HG02623 (cell line): ENCODE results near the gene OR1F1.
"Not testable (repeated sequence)": the region's sequence is repeated elsewhere in the genome, so short reads cannot be mapped to it uniquely, and the experiment has no call there.

Source experiments
- ATAC-seq: cut with Tn5 transposase; IDR thresholded peaks from one replicate; pipeline ENCODE4 v1.9.1; 2021; ENCODE audit warnings: moderate library complexity; ENCODE audit not compliant: unreplicated experiment

The OR1F1 gene

DNA sequence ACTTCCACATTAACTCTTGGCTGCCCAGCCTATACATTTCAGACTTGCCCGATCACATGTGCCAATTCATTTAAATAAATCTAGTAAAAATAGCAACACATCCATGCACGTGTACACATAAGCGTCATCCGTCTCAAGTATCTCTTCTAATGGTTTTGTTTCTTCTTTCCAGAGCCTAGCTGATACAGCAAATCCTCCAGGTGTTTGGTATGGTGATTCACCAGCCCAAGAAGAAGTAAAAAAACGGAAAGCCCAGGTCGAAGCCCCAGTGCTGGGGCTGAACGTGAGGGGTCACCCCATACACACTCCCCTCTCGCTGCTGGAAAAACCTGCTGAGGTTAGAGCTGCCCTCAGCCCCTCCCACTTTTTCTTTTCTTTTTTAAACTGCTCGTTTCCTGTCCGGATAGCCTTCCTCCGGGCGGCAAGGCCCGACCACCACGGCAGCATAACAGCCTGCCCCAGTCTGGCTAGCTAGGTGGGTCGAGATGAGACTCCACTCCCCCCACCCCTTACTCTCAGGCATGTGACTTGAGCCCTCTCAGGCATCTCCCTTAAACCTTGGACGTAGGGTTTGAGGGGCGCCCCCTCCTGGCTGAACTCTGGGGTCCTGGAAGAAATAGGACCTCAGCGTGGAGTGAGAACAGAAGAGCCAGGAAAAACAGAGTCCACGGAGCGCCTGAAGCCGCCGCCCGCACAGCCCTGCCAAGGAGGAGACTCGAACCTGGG is 13.9 kb upstream of the OR1F1 start:
- no peak for ATAC-seq

DNA sequence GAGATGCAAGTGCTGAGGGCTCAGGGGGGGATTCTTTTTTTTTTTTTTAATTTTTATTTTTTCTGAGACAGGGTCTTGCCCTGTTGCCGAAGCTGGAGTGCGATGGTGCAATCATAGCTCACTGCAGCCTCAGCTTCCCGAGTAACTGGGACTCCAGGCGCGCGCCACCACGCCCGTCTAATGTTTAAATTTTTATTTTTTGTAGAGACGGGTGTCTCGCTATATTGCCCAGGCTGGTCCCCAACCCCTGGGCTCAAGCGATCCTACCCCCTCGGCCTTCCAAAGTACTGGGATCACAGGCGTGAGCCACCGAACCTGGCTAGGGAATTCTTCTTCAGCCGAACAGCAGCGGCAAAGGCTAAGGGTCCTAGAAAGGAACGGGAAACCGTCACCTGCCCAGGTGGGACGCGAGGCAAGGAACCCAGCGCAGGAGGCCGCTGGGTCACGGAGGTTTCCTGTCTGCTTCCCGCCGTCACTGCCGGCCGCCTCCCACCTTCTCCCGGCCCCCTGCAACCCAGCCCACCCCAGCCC is 13.3 kb upstream of the OR1F1 start:
- ATAC-seq: no peak

DNA sequence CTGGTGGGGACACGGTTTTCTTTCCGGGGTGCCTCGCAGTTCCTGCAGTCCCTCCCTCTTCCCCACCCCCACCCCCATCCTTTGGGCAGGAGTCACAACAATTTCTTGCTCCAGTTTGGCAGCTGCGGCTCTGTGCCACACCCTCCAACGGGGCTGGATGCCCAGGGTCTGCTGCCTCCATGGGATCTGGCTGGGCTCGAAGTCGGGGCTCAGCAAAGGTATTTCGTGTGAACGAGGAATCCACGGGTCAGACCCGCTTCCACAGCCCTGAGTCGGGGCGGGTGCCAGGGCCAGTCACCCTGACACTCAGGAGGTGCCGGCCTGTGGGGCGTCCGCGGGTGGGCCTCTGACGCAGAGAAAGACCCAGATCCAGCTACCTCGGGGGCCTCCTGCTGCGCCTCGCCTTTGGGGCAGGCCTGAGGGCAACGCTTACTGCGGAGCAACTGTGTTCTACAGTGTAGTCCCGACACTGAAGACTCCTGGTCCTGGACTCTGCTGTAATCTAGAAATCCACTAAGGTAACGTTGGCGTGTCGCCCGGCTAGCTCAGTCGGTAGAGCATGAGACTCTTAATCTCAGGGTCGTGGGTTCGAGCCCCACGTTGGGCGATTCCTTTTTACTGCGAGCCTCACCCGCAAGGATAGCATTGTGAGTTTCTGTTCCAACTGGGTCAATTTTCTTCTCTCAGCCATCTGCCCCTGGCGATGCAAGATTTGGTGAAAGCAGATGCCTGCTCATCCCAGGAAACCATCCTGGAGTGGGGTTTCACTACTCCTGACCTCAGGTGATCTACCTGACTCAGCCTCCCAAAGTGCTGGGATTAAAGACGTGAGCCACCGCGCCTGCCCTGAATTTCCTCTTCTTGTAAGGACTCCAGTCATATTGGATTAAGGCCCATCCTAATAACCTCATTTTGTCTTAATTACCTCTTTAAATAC is 12.6 kb upstream of the OR1F1 start:
- ATAC-seq: no peak

DNA sequence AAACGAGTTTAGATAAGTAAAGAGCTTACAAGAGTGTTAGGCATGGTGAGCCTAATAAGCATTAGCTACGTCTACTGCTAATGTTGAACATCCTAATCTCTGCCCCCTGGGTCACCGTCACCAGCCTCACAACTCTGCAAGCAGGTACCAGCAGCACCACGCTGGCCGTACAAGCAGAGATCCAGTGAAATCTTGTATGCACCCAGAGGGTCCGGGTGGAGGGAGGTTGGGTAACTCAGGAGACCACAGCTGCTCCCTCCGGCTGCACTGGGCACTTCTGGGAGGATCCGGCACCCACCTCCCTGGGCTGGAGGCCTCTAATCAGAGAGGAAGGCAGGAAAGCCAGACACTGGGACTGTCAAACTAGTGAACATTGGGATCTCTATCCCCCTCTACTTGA is 8.4 kb upstream of the OR1F1 start:
- no peak for ATAC-seq

DNA sequence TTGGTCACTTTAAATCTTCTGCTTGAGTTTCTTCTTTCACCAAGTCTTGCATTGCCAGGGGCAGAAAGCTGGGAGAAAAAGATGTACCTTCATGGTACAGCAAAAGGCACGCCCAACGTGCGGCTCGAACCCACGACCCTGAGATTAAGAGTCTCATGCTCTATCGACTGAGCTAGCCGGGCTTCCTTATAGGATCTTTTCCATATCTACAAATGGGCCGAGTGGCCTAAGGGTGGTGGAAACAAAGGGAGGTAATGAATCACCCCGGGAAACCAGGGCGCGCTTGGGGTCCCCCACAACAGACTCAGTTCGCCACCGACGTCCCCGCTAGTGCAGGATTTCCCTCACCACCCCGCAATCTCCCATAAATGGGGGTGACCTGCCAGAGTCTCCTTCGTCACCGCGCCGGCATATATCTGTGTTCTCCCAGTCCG is 7.5 kb upstream of the OR1F1 start:
- ATAC-seq: no peak

DNA sequence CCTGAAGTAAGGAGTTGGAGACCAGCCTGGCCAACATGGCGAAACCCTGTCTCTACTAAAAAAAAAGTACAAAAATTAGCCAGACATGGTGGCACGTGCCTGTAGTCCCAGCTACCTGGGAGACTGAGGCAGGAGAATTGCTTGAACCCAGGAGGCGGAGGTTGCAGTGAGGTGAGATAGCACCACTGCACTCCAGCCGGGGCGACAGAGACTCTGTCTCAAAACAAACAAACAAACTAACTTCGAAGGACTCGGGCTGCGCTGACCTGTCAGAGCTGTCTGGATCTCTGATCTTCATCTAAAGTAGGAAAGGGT is 5.8 kb upstream of the OR1F1 start:
- not testable (repeated sequence) for ATAC-seq

DNA sequence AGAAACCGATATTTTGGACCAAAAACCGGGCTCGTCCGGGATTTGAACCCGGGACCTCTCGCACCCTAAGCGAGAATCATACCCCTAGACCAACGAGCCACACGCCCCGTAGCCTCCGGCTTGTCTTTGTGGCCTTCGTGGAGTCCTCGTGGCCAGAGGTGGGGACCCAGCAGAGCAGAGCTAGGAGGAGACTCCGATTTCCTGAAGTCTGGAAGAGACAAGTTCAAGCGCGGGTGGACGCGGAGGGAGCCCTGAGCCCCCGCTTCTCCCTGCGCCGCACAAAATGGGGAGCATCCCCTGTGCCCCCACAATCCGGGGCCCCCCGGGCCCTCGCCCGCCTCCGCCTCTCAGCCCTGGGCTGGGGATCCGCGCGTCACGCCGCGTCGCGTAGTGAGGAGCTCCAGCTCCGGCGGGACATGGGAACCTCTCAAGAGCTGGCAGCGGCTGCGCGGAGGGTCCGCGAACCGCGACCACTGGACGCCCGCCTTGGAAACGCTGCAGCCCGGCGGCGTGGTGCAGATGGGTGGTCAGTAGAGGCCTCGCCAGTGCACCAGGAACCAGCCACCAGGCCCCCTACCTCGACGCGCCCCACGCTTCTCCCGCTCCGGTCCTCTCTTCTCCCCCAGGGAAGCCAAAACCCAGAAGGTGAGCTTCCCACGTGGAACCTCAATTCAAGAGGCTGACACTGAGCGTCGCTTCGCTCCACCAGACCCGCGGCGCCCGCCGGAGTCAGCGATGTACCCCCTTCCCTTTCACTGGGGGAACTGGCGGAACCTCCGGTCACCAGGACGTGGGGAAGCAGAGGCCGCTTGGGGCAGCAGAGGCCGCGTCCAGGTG is 5.2 kb upstream of the OR1F1 start:
- ATAC-seq: no peak

DNA sequence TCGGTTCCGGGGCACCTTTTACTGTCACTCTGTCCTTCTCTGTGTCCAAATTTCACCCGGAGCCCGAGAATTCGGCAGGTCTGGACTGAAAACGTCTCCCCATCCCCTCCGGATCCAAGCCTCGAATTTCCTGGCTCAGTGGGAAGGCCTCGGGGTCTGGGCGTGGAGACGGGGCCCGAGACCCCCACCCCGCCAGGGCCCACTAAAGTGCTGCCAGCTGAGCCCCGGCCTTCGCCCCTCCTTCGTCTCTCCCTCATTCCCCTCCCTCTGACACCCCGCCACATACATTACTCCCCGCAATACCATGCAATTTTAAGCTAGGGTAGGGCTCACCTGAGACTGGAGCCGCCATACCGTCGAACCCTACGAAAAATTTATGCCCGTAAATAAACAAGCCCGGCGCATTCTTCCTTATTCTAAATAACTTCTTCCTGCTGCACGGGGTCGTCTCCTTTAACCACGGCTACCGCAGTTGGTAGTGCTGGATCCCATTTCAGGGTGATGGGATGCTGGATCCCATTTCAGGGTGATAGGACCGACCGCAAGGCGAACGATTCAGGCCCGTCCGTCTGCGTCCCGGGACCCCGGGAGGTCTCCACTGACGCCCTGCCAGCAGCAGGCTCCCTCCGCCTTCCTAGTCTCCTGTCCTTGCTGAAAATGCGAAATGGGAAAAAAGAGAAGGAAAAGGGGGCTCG is 4.4 kb upstream of the OR1F1 start:
- no peak for ATAC-seq

DNA sequence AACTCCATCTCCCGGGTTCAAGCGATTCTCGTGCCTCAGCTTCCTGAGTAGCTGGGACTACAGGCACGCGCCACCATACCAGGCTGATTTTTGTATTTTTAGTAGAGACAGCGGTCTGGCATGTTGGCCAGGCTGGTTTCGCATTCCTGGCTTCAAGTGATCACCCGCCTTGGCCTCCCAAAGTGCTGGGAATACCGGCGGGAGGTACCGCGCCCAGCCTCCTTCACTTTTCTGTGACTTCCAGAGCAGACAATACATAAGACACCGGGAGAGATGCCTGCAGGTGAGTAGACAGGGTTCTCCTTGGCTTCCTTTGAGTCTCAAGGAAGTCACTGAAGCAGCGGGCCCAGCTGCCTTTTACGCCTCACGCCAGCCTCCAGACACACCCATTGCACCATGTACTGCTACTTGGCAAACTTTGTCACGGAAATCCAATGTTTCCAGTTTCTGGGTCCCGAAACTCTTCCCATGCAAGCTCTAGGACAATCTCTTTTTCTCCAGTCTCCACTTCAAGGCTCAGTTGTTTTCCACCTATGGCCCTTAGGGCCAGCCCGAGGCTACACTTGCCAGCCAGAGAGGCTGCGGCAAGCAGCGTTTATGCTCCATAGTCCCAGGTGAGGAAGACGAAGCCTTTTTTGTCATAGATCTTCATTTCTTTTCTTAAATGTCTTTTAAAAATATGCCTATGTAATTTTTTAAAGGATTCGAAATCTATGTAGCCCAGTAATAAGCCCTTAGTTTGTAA is 886 bp upstream of the OR1F1 start:
- no peak for ATAC-seq

DNA sequence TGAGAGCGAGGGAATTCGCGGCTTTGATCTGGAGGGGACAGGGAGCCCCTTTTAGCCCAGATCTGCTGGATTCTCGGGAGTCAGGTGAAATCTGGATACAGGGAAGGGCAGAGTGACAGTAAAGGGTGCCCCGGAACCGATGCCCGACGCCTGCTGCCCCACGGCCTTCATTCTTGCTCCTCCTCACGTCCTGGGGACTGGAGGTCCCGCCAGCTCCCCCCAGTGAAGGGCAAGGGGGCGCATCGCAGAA is 596 bp downstream of the OR1F1 start:
- ATAC-seq: no peak

DNA sequence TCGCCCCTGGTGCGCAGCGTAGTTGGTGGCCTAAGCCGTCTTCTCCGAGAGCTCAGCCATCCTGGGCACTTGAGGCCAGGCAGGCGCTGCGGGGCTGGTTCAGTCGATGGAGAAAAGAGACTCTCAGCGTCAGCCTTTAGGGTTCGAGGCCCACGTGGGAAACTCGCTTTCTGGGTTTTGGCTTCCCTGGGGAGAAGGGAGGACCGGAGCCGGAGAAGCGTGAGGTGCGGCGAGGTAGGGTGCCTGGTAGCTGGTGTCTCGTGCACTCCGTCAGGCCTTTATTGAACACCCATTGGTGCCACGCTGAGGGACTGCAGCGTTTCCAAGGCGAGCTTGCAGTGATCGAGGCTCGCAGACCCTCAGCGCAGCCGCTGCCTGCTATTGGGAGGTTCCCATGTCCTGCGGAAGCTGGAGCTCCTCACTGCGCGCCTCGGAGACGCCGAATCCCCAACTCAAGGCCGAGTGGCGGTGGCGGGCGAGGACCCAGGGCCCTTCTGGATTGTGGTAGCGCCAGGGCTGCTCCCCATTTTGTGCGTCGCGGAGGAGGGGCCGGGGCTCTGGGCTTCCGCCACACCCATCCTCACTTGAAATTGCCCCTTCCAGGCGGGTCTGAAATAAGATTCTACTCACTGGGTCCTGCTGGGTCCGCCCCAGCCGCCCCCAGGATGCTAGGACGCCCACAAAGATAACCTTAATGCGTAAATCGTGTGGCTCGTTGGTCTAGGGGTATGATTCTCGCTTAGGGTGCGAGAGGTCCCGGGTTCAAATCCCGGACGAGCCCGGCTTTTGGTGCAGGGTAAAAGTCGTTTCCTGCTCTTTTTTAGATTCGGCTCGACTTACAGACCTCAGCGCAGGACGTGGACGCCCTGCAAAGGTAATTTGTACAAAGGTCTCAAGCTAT is 1.2 kb downstream of the OR1F1 start:
- no peak for ATAC-seq

DNA sequence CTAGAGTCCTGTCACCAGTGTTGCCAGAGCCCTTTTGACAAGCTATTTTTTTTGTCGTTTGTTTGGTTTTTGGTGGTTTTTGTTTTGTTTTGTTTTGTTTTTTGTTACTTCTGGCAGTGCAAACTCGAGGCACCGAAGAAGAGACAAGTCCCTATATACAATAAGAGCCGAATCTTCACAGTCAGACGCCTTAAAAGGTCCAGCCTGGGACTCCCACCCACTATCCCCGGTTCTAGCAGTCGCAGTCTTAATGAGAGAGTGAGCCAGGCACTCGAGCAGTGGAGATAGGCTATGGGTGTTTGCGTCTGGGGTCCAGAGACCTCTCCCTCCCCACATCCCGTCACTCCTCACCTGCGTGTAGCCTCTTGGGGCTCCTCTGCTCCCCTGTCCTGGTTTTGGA is 1.9 kb downstream of the OR1F1 start:
- no peak for ATAC-seq

DNA sequence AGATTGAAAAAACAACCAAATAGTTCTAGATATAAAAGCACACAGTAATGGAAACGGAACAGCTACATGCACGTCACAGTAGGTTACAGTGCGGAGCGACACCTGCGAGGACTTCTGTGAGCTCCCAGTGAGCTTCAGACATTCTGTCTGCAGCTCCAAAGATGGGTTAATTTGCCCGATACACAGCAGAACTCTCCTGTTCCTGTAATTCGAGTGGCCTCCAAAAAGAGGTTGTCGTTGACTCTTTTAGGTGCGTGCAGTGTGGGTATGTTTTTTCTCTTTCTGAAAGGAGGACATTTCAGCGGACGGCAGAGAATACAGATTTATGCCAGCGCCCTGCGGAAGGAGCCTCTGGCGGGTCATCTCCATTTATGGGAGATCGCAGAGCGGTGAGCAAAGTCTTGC is 2.9 kb downstream of the OR1F1 start:
- ATAC-seq: no peak

DNA sequence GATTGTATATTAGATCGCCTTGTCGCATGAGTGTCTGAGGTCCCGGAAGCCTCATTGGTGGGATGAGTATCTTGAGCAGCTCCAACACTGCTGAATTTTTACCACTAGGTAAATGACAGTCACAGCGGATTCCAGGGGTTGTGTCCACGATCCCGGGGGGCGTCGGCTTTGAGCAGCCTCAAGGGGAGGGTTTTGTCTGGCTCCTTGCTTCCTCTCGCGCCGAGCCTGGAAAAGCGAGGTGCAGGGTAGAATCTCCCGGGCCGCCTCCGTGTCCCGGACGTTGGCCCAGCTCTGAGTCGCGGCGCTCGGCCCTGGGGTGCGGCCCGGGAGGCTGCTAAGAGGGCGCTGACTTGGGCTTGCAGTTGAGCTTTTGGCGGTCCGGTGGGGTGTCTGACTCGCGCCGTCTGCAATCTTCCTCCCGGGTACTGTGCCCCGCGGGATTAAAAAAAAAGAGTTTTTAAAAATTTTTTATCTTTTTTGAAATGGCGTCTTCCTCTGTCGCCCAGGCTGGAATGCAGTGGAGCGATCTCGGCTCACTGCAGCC is 4.5 kb downstream of the OR1F1 start:
- no peak for ATAC-seq

DNA sequence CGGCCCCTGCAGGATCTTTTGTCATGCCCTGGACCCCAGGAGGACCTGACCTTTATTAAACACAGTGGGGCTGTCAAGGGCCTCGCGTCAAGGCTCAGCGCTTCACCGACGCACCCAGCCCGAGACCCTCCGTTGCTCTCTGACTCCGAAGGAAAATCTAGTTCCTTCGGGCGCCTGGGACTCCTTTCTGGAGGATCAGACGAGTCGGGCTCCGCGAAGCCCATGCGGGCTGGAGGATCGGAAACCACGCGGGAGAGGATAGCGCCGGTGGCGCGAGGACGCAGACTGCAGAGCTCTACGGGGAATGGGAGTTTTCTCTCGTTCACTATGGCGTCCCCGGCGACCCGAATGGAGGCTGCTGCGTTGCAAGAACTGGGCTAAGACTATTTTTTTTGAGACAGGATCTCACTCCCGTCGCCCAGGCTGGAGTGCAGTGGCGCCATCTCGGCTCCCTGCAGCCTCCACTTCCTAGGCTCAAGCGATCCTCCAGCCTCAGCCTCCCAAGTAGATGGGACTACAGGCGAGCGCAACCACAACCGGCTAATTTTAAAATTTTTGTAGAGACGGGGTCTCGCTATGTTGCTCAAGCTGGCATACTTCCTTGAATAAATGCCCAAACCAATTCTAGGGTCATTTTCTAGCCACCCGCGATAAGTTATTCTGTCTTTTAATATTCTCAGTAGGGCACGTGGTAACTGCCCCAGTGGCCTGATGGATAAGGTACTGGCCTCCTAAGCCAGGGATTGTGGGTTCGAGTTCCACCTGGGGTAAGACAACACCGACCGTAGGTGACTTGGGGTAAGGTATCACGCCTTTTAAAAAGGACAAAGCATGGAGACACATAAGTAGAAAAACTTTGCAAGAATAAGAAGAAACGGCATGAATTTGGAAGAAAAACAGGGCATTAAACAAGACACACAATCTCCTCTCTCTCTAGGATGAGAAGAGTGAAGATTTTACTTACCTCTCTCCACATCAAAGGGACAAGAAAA is 5.5 kb downstream of the OR1F1 start:
- ATAC-seq: no peak

DNA sequence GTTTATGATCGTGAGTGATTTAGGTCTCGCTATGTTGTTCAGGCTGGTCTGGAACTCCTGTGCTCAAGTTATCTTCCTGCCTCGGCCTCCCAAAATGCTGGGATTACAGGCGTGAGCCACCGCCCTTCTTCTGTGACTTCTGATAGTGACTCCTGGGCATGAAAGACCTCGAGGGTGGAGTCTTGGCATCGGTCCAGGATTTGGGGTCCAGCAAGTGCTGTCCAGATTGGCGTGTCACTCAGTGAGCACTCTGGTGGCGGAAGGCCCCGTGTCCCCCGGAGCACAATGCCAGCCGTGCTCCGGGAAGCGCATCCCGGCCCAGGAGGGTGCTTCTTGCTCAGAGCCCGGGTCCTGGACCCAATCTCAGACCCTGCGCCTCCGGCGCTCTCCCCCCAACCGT is 6.8 kb downstream of the OR1F1 start:
- ATAC-seq: no peak

DNA sequence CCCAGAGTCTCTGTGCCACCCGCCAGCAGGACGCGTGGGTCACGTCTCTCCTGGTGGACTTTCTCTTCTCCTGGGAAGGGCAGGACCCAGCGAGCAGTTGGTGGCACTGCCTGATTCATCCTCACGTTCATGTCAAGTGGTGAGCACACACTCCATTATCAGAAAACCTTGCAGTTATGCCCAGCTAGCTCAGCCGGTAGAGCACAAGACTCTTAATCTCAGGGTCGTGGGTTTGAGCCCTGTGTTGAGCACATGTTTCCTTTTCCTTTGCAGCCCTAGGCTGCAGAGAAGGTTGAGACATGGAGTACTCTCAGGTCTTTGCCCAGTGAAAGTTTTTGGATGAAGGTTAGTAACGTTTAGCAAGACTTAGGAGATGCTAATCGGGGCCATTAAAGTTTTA is 8.0 kb downstream of the OR1F1 start:
- ATAC-seq: no peak
